Measurements from ENCODE around the gene SASH3.

- no peak for TF ChIP-seq POLR2AphosphoS5 (IDR thresholded peaks at IDR 0.05)
- no peak for TF ChIP-seq CTCF (IDR thresholded peaks at IDR 0.05)
- TF ChIP-seq POLR2A (IDR thresholded peaks at IDR 0.05; ENCODE audit: low read depth) = no peak
These were observed 28.5 kb downstream of the SASH3 start for GRCh38 chrX:129808158-129808828.

All from esophagus muscularis mucosa (tissue), 3 donors.